Measurements from ENCODE around the gene UGT1A10.
"Not testable (repeated sequence)": the region's sequence is repeated elsewhere in the genome, so short reads cannot be mapped to it uniquely, and the experiment has no call there.

Gene UGT1A10

GRCh38 chr2:233692648-233693047 is 56.4 kb downstream of the UGT1A10 start, which contains the start of gene UGT1A6:
UGT1A6 (plus strand) TSS chr2:233692890; CDS start chr2:233693005, 115 bp downstream.
- DNase-seq (ENCODE audit: low spot score) = no peak

- DNase-seq (ENCODE audit: low spot score) = no peak
Observed at GRCh38 chr2:233693963-233694362, 57.7 kb downstream of the UGT1A10 start.

GRCh38 chr2:233698740-233699139 is 62.5 kb downstream of the UGT1A10 start:
- no peak for DNase-seq (ENCODE audit: low spot score)

GRCh38 chr2:233699424-233700027 is 63.3 kb downstream of the UGT1A10 start:
- no peak for DNase-seq (ENCODE audit: low spot score)

DNA sequence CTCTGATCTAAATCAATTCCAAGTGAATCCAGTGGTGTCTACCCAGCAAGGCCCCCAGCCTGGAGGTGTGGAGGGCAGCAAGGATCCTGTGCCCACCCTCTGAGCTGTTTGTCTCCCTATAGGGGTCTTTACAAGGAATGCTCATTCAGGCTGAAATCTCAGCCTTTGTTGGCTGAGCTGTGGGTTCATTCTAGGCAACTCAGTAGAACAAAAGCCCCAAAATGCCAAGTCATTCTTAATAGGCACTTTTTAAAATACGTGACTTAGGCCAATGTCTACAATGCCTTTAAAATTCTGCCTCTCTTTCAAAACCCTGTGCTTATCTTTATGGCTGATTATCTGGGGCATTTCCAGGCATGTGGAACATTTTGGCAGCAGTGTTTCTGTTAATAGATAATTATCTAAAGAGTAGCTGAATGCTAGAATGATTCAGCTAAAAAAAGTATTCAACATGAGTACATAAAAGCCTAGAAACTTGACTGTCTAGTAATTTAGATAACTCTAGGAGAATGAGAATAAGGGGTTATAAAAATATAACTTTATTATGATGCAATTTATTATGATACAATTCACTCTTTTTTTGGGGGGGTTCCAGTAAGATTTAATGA is 63.9 kb downstream of the UGT1A10 start:
- DNase-seq (ENCODE audit: low spot score) = no peak

- not testable (repeated sequence) for DNase-seq (ENCODE audit: low spot score)
Observed at GRCh38 chr2:233700842-233701241, 64.6 kb downstream of the UGT1A10 start.

DNA sequence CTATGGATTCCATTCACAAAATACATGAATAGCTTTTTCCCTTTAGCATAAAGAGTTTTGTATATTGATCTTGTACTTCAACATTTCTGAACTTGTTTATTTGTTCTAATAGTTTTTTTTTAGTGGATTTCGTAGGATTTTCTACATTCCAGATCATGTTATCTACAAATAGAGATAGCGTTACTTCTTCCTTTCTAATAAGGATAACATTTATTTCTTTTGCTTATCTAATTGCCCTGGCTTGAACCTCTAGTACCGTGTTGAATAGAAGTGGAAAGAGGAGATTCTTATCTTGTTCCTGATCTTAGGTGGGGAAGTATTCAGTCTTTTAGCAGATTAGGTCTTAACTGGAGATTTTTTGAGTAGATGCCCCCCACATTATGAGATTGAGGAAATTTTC is 66.0 kb downstream of the UGT1A10 start:
- no peak for DNase-seq (ENCODE audit: low spot score)

DNA sequence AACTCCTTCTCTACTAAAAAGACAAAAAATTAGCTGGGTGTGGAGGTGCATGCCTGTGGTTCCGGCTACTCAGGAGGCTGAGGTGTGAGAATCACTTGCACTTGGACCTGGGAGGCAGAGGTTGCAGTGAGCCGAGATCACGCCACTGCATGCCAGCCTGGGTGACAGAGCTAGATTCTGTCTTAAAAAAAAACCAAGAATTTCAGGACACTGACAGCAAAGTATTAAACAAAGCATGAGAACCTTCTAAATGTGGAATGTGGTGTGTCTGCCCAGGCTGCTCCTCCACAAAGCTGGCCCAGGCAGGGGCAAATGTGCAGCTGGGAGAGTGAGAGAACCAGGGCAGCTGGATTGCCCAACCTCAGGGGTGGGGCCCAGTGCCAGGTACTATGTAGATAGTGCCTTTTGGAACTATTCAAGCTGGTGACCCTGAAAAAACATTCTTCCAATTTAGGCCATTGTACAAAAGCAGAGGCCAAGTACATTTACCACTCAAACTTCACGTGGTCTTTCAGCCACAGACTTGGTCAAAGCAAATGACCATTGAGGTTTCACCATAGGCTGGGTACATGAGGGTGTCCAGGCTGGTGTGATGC is 69.8 kb downstream of the UGT1A10 start:
- DNase-seq (ENCODE audit: low spot score) = no peak

GRCh38 chr2:233706720-233707119 is 70.5 kb downstream of the UGT1A10 start:
- no peak for DNase-seq (ENCODE audit: low spot score)

DNA sequence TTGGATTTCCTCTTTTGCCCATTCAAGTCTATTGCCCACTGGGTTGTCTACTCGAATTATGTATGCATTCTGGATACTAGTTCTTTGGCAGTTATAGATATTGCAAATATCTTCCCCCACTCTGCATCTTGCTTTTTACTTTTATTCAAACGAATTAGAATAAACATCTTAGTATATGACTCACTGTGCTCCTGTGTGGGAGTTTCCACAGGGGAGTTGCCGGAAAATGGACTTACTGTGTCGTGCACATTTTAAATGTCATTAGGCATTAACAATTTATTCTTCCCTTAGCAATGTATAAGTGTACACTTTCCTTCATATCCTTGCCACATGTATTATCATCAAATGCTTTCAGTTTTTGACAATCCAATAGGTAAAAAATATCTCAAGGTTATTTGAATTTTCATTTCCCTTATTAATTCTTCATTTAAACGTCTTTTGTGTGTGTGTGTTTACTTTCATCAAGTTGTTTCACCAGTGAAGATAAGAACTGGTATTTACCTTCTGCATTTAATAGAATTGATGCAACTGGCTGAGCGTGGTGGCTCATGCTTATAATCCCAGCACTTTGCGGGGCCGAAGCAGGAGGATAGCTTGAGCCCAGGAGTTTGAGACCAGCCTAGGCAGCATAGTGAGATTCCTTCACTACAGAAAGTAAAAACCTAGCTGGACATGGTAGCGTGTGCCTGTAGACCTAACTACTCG is 71.8 kb downstream of the UGT1A10 start:
- no peak for DNase-seq (ENCODE audit: low spot score)

GRCh38 chr2:233708942-233709341 is 72.7 kb downstream of the UGT1A10 start:
- no peak for DNase-seq (ENCODE audit: low spot score)

DNA sequence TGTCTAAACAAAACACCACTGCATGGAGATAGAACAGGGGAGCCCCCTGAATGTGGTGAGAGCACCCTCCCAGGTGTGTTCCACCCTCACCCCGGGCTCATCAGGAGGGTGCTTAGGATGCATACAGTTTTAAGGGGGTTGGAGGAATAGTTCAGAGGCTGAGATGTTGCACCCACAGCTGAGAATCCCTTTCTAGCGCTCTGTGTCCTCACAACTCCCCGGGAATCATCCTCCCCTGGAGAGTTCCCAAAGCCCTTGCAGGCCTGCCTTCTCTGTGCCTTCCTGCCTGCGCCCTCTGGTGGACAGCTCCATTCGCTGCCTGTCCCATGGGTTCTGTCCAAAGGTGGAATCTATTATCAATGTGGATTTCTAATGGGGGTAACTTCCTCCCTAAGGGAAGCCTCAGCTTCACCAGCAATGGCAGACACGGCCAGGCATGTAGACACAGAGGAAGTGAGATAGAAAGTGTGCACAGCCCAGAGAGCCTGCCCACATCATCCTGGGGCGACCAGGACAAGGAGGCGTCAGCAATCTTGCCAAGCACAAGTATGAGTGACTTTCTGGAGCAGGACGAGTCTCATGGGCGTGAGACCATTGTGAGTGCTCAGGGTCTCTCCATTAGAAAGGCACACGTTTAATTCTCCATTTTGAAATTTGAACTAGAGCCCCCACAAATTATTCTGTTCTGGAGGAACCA is 75.2 kb downstream of the UGT1A10 start:
- DNase-seq (ENCODE audit: low spot score) = peak; percentile 56

- no peak for DNase-seq (ENCODE audit: low spot score)
Observed at GRCh38 chr2:233712611-233713261, 76.5 kb downstream of the UGT1A10 start, which contains the start of gene UGT1A5. UGT1A5 (plus strand) TSS chr2:233712907; CDS start chr2:233712992, 85 bp downstream.

- no peak for DNase-seq (ENCODE audit: low spot score)
Observed at GRCh38 chr2:233713262-233713615, 77.0 kb downstream of the UGT1A10 start.

GRCh38 chr2:233714121-233714520 is 77.9 kb downstream of the UGT1A10 start:
- DNase-seq (ENCODE audit: low spot score) = no peak

DNA sequence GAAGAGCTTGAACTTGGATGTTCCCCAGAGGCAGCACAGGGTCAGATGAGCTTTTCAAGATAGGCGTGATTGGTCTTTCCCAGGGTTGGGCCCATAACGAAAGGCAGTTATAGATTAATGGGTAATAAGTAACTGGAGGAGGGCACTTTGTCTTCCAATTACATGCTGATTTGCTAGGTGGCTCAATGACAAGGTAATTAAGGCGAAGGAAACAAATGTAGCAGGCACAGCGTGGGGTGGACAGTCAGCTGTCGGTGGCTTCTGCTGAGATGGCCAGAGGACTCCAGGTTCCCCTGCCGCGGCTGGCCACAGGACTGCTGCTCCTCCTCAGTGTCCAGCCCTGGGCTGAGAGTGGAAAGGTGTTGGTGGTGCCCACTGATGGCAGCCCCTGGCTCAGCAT is 82.3 kb downstream of the UGT1A10 start, which contains the start of gene UGT1A4:
UGT1A4 (plus strand) TSS at position 185 of the 400 bp plus-strand sequence; CDS start at position 270, 85 bp downstream.
- no peak for DNase-seq (ENCODE audit: low spot score)

GRCh38 chr2:233728723-233729301 is 92.6 kb downstream of the UGT1A10 start, which contains the start of gene UGT1A3:
UGT1A3 (plus strand) TSS chr2:233729042; CDS start chr2:233729127, 85 bp downstream.
- no peak for DNase-seq (ENCODE audit: low spot score)

DNA sequence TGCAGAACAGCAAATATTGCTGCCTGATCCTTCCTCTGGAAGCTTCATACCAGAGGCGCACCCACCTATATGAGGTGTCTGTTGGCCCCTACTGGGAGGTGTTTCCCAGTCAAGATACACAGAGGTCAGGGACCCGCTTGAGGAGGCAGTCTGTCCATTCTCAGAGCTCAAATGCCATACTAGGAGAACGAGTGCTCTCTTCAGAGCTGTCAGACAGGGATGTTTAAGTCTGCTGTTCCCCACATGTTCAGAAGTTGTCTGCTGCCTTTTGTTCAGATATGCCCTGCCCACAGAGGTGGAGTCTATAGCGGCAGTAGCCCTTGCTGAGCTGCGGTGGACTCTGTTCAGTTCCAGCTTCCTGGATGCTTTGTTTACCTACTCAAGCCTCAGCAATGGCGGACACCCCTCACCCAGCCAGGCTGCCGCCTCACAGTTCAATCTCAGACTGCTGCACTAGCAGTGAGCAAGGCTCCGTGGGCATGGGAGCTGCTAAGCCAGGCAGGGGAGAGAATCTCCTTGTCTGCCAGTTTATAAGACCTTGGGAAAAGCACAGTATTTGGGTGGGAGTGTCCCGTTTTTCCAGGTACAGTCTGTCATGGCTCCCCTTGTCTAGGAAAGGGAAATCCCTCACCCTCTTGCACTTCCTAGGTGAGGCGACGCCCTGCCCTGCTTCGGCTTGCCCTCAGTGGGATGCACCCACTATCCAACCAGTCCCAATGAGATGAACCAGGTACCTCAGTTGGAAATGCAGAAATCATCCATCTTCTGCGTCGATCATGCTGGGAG is 100.8 kb downstream of the UGT1A10 start:
- not testable (repeated sequence) for DNase-seq (ENCODE audit: low spot score)

GRCh38 chr2:233740870-233741269 is 104.6 kb downstream of the UGT1A10 start:
- DNase-seq (ENCODE audit: low spot score) = no peak
